Neural cell (in vitro differentiated cells): ENCODE results near the gene ELN. TPM values are rescaled to one million over a fixed set of nuclear protein-coding genes. Genes with fewer than 3 reads are reported as not detected.

Source experiments
- H2AFZ ChIP-seq: fragments of 200-600, 300-800 bp; sonication (generic), shearing (Covaris generic); 2 replicates; pipeline ENCODE4 v1.6.0; 2014; ENCODE audit warnings: low read depth, mild to moderate bottlenecking, antibody characterized with exemption, low read length, moderate library complexity
- H3F3A ChIP-seq: fragments of 200-600 bp; shearing (Covaris generic); 2 replicates; pipeline ENCODE4 v1.6.1; 2016; ENCODE audit warnings: mild to moderate bottlenecking, moderate library complexity, mixed read lengths, antibody characterized with exemption, low read length; ENCODE audit not compliant: insufficient read depth, poor library complexity, severe bottlenecking
- H3K27ac ChIP-seq: fragments of 200-600, 300-800 bp; sonication (generic), shearing (Covaris generic); 2 replicates; pipeline ENCODE4 v1.5.1; 2014; ENCODE audit warnings: mild to moderate bottlenecking, low read length, moderate library complexity
- H3K27me3 ChIP-seq: fragments of 300-800, 200-600 bp; sonication (generic), shearing (Covaris generic); 2 replicates; pipeline ENCODE4 v1.6.0; 2014; ENCODE audit warnings: mild to moderate bottlenecking, low read depth, low read length, moderate library complexity; ENCODE audit not compliant: insufficient read depth
- H3K36me3 ChIP-seq: fragments of 300-800, 200-600 bp; sonication (generic), shearing (Covaris generic); 2 replicates; pipeline ENCODE4 v1.5.1; 2014; ENCODE audit warnings: mild to moderate bottlenecking, antibody characterized with exemption, low read length, moderate library complexity; ENCODE audit not compliant: insufficient read depth
- H3K4me2 ChIP-seq: fragments of 300-800, 200-600 bp; sonication (generic), shearing (Covaris generic); 2 replicates; pipeline ENCODE4 v1.6.0; 2014; ENCODE audit warnings: mild to moderate bottlenecking, low read length
- H3K4me3 ChIP-seq: fragments of 300-800, 200-600 bp; sonication (generic), shearing (Covaris generic); 2 replicates; pipeline ENCODE4 v1.5.1; 2014; ENCODE audit warnings: mild to moderate bottlenecking, low read length, moderate library complexity
- H3K79me2 ChIP-seq: fragments of 200-600 bp; shearing (Covaris generic); replicated peaks from 2 replicates; pipeline ENCODE4 v1.6.0; 2014; ENCODE audit warnings: mild to moderate bottlenecking, low read length, moderate library complexity; ENCODE audit not compliant: insufficient read depth
- H3K9ac ChIP-seq: fragments of 300-800, 200-600 bp; sonication (generic), shearing (Covaris generic); 2 replicates; pipeline ENCODE4 v1.6.1; 2016; ENCODE audit warnings: mild to moderate bottlenecking, low read length, mixed read lengths
- H3K9me2 ChIP-seq: fragments of 200-600 bp; shearing (Covaris generic); 2 replicates; pipeline ENCODE4 v1.6.1; 2016; ENCODE audit warnings: mild to moderate bottlenecking, low read length, mixed read lengths; ENCODE audit not compliant: insufficient read depth
- H3K9me3 ChIP-seq: fragments of 200-600, 300-800 bp; sonication (generic), shearing (Covaris generic); 2 replicates; pipeline ENCODE4 v1.6.1; 2016; ENCODE audit warnings: mild to moderate bottlenecking, mixed run types, low read length, moderate library complexity, mixed read lengths
- H4K20me1 ChIP-seq: fragments of 200-600 bp; shearing (Covaris generic); 2 replicates; pipeline ENCODE4 v1.6.1; 2016; ENCODE audit warnings: mild to moderate bottlenecking, mixed run types; ENCODE audit not compliant: insufficient read depth
- CTCF ChIP-seq: fragments of 450-650 bp; IDR thresholded peaks from 2 replicates; pipeline ENCODE4 v1.5.1; 2014; ENCODE audit warnings: antibody characterized with exemption, mild to moderate bottlenecking, moderate library complexity; ENCODE audit not compliant: poor library complexity, severe bottlenecking
- EP300 ChIP-seq: fragments of 450-650 bp; conservative IDR thresholded peaks from 2 replicates; pipeline ENCODE4 v1.6.1; 2014; ENCODE audit warnings: antibody characterized with exemption, mild to moderate bottlenecking, moderate library complexity; ENCODE audit not compliant: poor library complexity, severe bottlenecking
- EZH2 ChIP-seq: fragments of 200-600, 300-800 bp; shearing (Covaris generic), sonication (generic); IDR thresholded peaks from 2 replicates; pipeline ENCODE4 v1.6.1; 2014; ENCODE audit warnings: antibody characterized with exemption, low read length, borderline replicate concordance, mild to moderate bottlenecking; ENCODE audit not compliant: insufficient read depth, poor library complexity, severe bottlenecking
- MXI1 ChIP-seq: fragments of 450-650 bp; conservative IDR thresholded peaks from 2 replicates; pipeline ENCODE4 v1.6.1; 2014; ENCODE audit warnings: antibody characterized with exemption, mild to moderate bottlenecking; ENCODE audit not compliant: poor library complexity, severe bottlenecking
- POLR2AphosphoS5 ChIP-seq: IDR thresholded peaks from 2 replicates; pipeline ENCODE4 v1.6.1; 2012
- RAD21 ChIP-seq: fragments of 450-650 bp; conservative IDR thresholded peaks from 2 replicates; pipeline ENCODE4 v1.6.1; 2014; ENCODE audit warnings: antibody characterized with exemption, mild to moderate bottlenecking, moderate library complexity
- REST ChIP-seq: IDR thresholded peaks from 2 replicates; pipeline ENCODE4 v1.6.1; 2012; ENCODE audit warnings: borderline replicate concordance
- SMC3 ChIP-seq: fragments of 450-650 bp; conservative IDR thresholded peaks from 2 replicates; pipeline ENCODE4 v1.6.1; 2014; ENCODE audit warnings: antibody characterized with exemption, mild to moderate bottlenecking, moderate library complexity; ENCODE audit not compliant: poor library complexity
- TAF1 ChIP-seq: IDR thresholded peaks from 2 replicates; pipeline ENCODE4 v1.6.1; 2012; ENCODE audit warnings: low read depth
- polyA plus RNA-seq: library from polyadenylated mRNA; depleted of rRNA; stranded (reverse); fragments of >200 nt; gene quantifications from 2 replicates; pipeline ENCODE4 v1.2.3, GENCODE V29; 2014

Gene ELN
- polyA plus RNA-seq, 1 donor from 2014 or later, result not detected

GRCh38 chr7:74104702-74105101, 76.7 kb downstream of the ELN start:
- Histone ChIP-seq H3K4me3 (no peak overlapping the region), H3K27me3 (no peaks in the 10 kb centered on the region), H4K20me1 (no peaks in the 10 kb centered on the region), H3K9ac (no peak overlapping the region), H3K27ac (no peak overlapping the region), H3K79me2 (no peaks in the 10 kb centered on the region), H3F3A (no peaks in the 10 kb centered on the region), H3K9me3 (no peaks in the 10 kb centered on the region), H3K36me3 (no peaks in the 10 kb centered on the region), H3K9me2 (no peaks in the 10 kb centered on the region), H3K4me2 (no peak overlapping the region), H2AFZ (no peak overlapping the region)
- TF ChIP-seq EZH2 (no peak), EP300 (no peak), CTCF (no peak), SMC3 (no peak)

GRCh38 chr7:74105992-74106391, 78.0 kb downstream of the ELN start:
- H3K9ac ChIP-seq, result no peak overlapping the region
- no peak for TF ChIP-seq CTCF
- no peak for TF ChIP-seq EZH2
- no peak for TF ChIP-seq MXI1
- no peak for TF ChIP-seq TAF1
- no peak for TF ChIP-seq REST
- TF ChIP-seq POLR2AphosphoS5, result no peak
- TF ChIP-seq EP300, result no peak
- no peak for TF ChIP-seq SMC3
- no peak for TF ChIP-seq RAD21
- H3F3A ChIP-seq, result no peaks in the 10 kb centered on the region
- H3K27ac ChIP-seq, result no peak overlapping the region
- no peak overlapping the region for H3K4me2 ChIP-seq
- no peaks in the 10 kb centered on the region for H3K27me3 ChIP-seq
- no peaks in the 10 kb centered on the region for H3K79me2 ChIP-seq
- H2AFZ ChIP-seq, result no peak overlapping the region
- no peak overlapping the region for H3K4me3 ChIP-seq
- no peaks in the 10 kb centered on the region for H3K9me2 ChIP-seq
- H3K36me3 ChIP-seq, result no peaks in the 10 kb centered on the region
- H4K20me1 ChIP-seq, result no peaks in the 10 kb centered on the region
- H3K9me3 ChIP-seq, result no peaks in the 10 kb centered on the region
